T-helper 1 cell treated with Interleukin-12 subunit alpha and Interleukin-12 subunit beta and Interleukin-4 antibody, amounts not matched to agents 30 μg/mL and 1 μg/mL, for 36 hours (primary cell): ENCODE results near the gene GADD45A.

Source experiments
- H3K27ac Mint-ChIP-seq: one replicate; pipeline ENCODE4 v1.8.0; 2021; ENCODE audit warnings: mild to moderate bottlenecking, mixed read lengths
- H3K27me3 Mint-ChIP-seq: one replicate; pipeline ENCODE4 v1.8.0; 2021; ENCODE audit warnings: low read depth, mixed read lengths
- H3K36me3 Mint-ChIP-seq: one replicate; pipeline ENCODE4 v1.8.0; 2021; ENCODE audit warnings: low read depth, mixed read lengths
- H3K4me1 Mint-ChIP-seq: one replicate; pipeline ENCODE4 v1.8.0; 2021; ENCODE audit warnings: low read depth, mixed read lengths
- H3K4me3 Mint-ChIP-seq: one replicate; pipeline ENCODE4 v1.8.0; 2021; ENCODE audit warnings: mild to moderate bottlenecking, moderate library complexity, mixed read lengths
- H3K9me3 Mint-ChIP-seq: one replicate; pipeline ENCODE4 v1.8.0; 2021; ENCODE audit warnings: mixed read lengths

The GADD45A gene

GRCh38 chr1:67677930-67678329, 7.1 kb upstream of the GADD45A start:
- Mint-ChIP-seq H3K9me3 (no peaks in the 10 kb centered on the region), H3K4me3 (no peak overlapping the region), H3K4me1 (peaks cover 20% of the 10 kb centered on the region), H3K27me3 (peaks cover 4% of the 10 kb centered on the region), H3K36me3 (no peaks in the 10 kb centered on the region), H3K27ac (no peak overlapping the region)

- H3K36me3 Mint-ChIP-seq = no peaks in the 10 kb centered on the region
- no peak overlapping the region for H3K27ac Mint-ChIP-seq
- no peaks in the 10 kb centered on the region for H3K27me3 Mint-ChIP-seq
These were observed 5.3 kb upstream of the GADD45A start for GRCh38 chr1:67679691-67680090.

GRCh38 chr1:67680486-67680885, 4.5 kb upstream of the GADD45A start:
- no peak overlapping the region for H3K4me3 Mint-ChIP-seq
- H3K4me1 Mint-ChIP-seq = peaks cover 15% of the 10 kb centered on the region
- no peaks in the 10 kb centered on the region for H3K9me3 Mint-ChIP-seq
- no peak overlapping the region for H3K27ac Mint-ChIP-seq
- peaks cover 1% of the 10 kb centered on the region for H3K36me3 Mint-ChIP-seq
- no peaks in the 10 kb centered on the region for H3K27me3 Mint-ChIP-seq

More at GRCh38 chr1:67679691-67680090, 5.3 kb upstream of the GADD45A start:
- Mint-ChIP-seq H3K4me1 (peaks cover 20% of the 10 kb centered on the region), H3K4me3 (no peak overlapping the region), H3K9me3 (no peaks in the 10 kb centered on the region)

GRCh38 chr1:67682659-67683197, 2.3 kb upstream of the GADD45A start:
- Mint-ChIP-seq H3K27me3 (no peaks in the 10 kb centered on the region), H3K9me3 (no peaks in the 10 kb centered on the region), H3K4me3 (no peak overlapping the region), H3K27ac (no peak overlapping the region), H3K4me1 (peaks cover 21% of the 10 kb centered on the region), H3K36me3 (peaks cover 13% of the 10 kb centered on the region)

- Mint-ChIP-seq H3K9me3 (no peaks in the 10 kb centered on the region), H3K27ac (no peak overlapping the region), H3K4me1 (peaks cover 24% of the 10 kb centered on the region), H3K4me3 (peak overlapping the region; percentile 36), H3K36me3 (peaks cover 16% of the 10 kb centered on the region), H3K27me3 (no peaks in the 10 kb centered on the region)
These were observed 1.7 kb upstream of the GADD45A start for GRCh38 chr1:67683316-67683715.

- H3K27ac Mint-ChIP-seq = peak overlapping the region; percentile 99
- H3K36me3 Mint-ChIP-seq = peaks cover 20% of the 10 kb centered on the region
- peak overlapping the region; percentile 99 for H3K4me3 Mint-ChIP-seq
- H3K27me3 Mint-ChIP-seq = no peaks in the 10 kb centered on the region
- H3K4me1 Mint-ChIP-seq = peaks cover 29% of the 10 kb centered on the region
- H3K9me3 Mint-ChIP-seq = no peaks in the 10 kb centered on the region
These were observed 1.1 kb upstream of the GADD45A start for GRCh38 chr1:67683766-67684525.

- Mint-ChIP-seq H3K4me3 (peak overlapping the region; percentile 99), H3K9me3 (no peaks in the 10 kb centered on the region), H3K4me1 (peaks cover 33% of the 10 kb centered on the region), H3K27me3 (no peaks in the 10 kb centered on the region), H3K27ac (peak overlapping the region; percentile 99), H3K36me3 (peaks cover 27% of the 10 kb centered on the region)
These were observed 405 bp upstream of the GADD45A start for GRCh38 chr1:67684526-67685066.

- Mint-ChIP-seq H3K4me1 (peaks cover 33% of the 10 kb centered on the region), H3K27ac (peak overlapping the region; percentile 99), H3K4me3 (peak overlapping the region; percentile 99), H3K36me3 (peaks cover 29% of the 10 kb centered on the region), H3K27me3 (no peaks in the 10 kb centered on the region), H3K9me3 (no peaks in the 10 kb centered on the region)
These were observed 711 bp downstream of the GADD45A start for GRCh38 chr1:67685558-67686266.

- Mint-ChIP-seq H3K36me3 (peaks cover 29% of the 10 kb centered on the region), H3K4me3 (peak overlapping the region; percentile 99), H3K27ac (peak overlapping the region; percentile 95), H3K27me3 (no peaks in the 10 kb centered on the region), H3K9me3 (no peaks in the 10 kb centered on the region), H3K4me1 (peaks cover 33% of the 10 kb centered on the region)
These were observed 1.5 kb downstream of the GADD45A start for GRCh38 chr1:67686267-67687197.

- Mint-ChIP-seq H3K36me3 (peaks cover 29% of the 10 kb centered on the region), H3K27me3 (no peaks in the 10 kb centered on the region), H3K4me3 (peak overlapping the region; percentile 99)
These were observed 2.2 kb downstream of the GADD45A start for GRCh38 chr1:67687198-67687545.

GRCh38 chr1:67687649-67688048, 2.6 kb downstream of the GADD45A start:
- H3K36me3 Mint-ChIP-seq = peaks cover 29% of the 10 kb centered on the region
- H3K4me3 Mint-ChIP-seq = peak overlapping the region; percentile 26
- peaks cover 33% of the 10 kb centered on the region for H3K4me1 Mint-ChIP-seq
- H3K27ac Mint-ChIP-seq = no peak overlapping the region
- no peaks in the 10 kb centered on the region for H3K27me3 Mint-ChIP-seq
- no peaks in the 10 kb centered on the region for H3K9me3 Mint-ChIP-seq

More at GRCh38 chr1:67687198-67687545, 2.2 kb downstream of the GADD45A start:
- H3K4me1 Mint-ChIP-seq = peaks cover 33% of the 10 kb centered on the region
- H3K9me3 Mint-ChIP-seq = no peaks in the 10 kb centered on the region
- peak overlapping the region; percentile 95 for H3K27ac Mint-ChIP-seq

- H3K4me3 Mint-ChIP-seq = peak overlapping the region; percentile 12
These were observed 3.7 kb downstream of the GADD45A start for GRCh38 chr1:67688526-67689219.

GRCh38 chr1:67689267-67690017, 4.4 kb downstream of the GADD45A start:
- H3K36me3 Mint-ChIP-seq = peaks cover 29% of the 10 kb centered on the region
- H3K9me3 Mint-ChIP-seq = no peaks in the 10 kb centered on the region
- H3K27me3 Mint-ChIP-seq = no peaks in the 10 kb centered on the region
- H3K27ac Mint-ChIP-seq = no peak overlapping the region
- H3K4me3 Mint-ChIP-seq = no peak overlapping the region
- peaks cover 23% of the 10 kb centered on the region for H3K4me1 Mint-ChIP-seq

More at GRCh38 chr1:67688526-67689219, 3.7 kb downstream of the GADD45A start:
- H3K27me3 Mint-ChIP-seq = no peaks in the 10 kb centered on the region
- H3K27ac Mint-ChIP-seq = no peak overlapping the region
- H3K4me1 Mint-ChIP-seq = peaks cover 29% of the 10 kb centered on the region
- H3K9me3 Mint-ChIP-seq = no peaks in the 10 kb centered on the region
- H3K36me3 Mint-ChIP-seq = peaks cover 29% of the 10 kb centered on the region
